Activated T-cell treated with anti-CD3 and anti-CD28 coated beads for 1 hour (primary cell): ENCODE results near the gene PHC1.
"Not testable (repeated sequence)": the region's sequence is repeated elsewhere in the genome, so short reads cannot be mapped to it uniquely, and the experiment has no call there.

ENCODE experiments used
- DNase-seq: peaks from one replicate; pipeline ENCODE4 v3.0.0-alpha.2; 2020; ENCODE audit warnings: low read depth

Gene PHC1

DNA sequence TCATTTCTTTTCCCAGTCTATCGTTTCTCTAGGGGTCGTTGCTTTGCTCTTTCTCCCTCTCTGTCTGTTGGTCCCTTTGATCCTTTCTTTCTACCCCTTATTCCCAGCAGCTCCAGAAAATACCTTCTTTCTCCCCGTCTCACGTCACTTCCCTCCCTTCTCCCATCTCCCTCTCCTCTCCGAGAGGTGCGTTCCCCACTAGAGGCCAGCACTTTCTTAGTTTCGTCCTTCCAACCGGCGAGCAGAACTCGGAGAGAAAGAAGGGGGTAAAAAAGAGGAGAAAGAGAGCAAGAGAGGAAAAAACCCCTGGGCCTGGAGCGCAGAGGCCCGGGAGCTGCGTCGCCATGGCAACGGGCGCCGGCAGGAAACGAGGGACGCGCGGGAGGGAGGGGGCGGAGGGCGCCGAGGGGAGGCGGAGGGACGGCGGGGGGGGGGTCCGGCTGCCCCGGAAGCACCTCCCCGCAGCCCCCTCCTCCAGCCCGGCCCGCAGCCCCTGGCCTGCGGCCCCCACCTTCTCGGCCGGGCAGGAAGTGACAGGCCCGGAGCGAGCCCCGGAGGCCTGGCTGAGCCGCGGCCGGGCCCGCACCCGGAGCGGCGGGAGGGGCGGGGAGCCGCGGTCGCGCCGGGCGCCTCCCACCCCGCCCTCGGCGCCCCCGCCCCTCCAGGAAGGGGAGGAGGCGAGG, at the start of gene PHC1:
Gene PHC1 (plus strand): TSS at position 477 of the 683 bp plus-strand sequence. CDS start 3,169 bp downstream, outside the sequence.
- peak; percentile 71 for DNase-seq

DNA sequence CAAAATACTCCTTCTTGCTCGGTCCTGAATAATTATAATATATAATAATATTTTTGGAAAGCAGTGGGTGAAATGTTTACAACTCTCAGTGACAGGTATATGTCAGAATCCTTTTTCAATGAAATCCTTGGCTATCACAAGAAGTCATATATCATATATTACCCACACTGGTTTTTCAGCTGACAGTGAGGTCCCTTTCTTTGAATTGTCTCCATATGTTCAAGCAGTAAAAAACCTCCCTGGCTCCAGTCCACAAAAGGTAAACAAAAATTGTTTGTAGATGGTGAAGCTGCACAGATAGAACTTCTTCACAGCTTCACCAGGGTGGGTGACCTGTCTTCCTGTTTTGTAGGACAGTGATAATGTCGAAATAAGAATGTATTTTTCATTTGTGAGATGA, 47.9 kb upstream of the PHC1 start:
- DNase-seq, result no peak

DNA sequence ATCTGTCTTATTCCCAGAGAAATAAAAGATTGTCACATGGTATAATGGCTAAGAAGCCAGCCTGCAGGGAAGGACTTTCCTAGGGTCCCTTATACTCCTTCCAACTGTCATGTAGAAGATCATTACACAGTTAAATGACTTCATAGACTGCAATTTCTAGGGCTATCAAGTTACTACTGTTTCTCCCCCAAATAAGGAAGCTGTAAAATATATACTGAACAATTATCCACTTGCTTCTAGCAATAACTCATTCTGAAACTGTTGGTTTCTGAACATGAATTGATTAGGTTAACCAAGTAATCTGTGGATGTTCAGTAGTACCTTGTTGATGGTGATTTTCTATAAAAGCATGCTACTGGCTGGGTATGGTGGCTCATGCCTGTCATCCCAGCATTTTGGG, 47.3 kb upstream of the PHC1 start:
- DNase-seq, result no peak

DNA sequence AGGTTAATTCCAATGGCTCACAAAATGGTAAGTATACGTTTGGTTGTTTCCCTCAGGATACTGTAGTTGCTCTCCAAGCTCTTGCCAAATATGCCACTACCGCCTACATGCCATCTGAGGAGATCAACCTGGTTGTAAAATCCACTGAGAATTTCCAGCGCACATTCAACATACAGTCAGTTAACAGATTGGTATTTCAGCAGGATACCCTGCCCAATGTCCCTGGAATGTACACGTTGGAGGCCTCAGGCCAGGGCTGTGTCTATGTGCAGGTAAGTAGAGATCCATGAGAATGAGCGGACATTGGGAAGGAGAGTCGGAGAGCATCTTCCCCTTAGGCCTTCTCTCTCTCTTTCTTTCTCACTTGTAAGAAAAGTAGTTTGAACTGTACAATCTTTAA, 46.5 kb upstream of the PHC1 start:
- no peak for DNase-seq

DNA sequence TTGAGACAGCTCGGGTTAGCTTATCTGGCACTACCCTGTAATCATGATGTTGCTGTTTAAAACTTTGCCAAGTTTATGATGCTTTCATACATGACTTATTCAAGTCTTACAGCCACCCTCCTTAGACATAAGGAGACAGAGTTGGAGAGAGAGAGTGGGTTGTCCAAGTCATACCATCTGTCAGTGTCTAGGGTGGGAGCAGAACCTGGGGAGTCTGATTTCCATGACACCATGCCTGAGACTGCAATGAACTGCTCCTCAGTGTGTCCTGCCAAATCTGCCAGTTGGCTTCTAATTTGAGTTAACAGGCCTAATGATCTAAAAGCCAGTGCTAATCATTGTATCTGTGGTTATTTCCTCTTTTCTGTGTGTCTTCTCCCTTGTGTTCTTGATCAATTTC, 43.7 kb upstream of the PHC1 start:
- DNase-seq, result no peak

DNA sequence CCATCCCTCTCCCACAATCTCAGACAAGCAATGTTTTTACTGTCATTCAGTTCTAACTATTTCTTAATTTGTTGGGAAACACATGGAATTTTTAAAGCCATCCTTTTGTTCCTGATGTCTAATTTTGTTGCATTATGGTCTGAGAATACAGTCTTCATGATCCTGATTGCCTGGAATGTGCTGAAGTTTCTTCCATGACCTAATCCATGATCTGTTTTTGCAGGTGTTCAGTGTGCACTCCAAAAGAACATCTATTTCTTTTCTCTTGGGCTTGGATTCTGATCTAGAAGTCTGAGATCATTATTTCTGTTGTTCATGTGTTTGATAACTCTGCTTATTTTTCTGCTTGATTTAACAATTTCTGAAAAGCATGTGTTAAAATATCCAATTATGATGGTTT, 43.2 kb upstream of the PHC1 start:
- no peak for DNase-seq

DNA sequence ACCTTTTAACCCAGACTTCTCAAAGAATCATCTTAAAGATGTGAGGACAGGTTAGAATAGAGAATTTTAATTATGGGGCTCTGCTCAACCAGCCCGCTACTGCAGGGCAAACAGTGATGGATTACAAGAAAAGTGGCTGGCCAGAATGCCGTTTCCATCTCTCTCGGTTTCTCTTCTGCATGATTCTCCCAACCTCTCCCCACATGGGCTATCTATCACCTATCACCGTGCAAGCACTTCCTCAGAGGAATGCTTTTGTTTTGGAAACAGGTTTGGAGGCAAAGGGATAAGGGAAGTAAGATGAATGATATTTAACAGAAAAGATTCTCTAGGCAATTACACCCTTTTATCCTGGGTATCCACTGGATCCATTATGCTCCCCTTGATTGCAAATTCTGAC, 37.4 kb upstream of the PHC1 start:
- DNase-seq, result no peak

DNA sequence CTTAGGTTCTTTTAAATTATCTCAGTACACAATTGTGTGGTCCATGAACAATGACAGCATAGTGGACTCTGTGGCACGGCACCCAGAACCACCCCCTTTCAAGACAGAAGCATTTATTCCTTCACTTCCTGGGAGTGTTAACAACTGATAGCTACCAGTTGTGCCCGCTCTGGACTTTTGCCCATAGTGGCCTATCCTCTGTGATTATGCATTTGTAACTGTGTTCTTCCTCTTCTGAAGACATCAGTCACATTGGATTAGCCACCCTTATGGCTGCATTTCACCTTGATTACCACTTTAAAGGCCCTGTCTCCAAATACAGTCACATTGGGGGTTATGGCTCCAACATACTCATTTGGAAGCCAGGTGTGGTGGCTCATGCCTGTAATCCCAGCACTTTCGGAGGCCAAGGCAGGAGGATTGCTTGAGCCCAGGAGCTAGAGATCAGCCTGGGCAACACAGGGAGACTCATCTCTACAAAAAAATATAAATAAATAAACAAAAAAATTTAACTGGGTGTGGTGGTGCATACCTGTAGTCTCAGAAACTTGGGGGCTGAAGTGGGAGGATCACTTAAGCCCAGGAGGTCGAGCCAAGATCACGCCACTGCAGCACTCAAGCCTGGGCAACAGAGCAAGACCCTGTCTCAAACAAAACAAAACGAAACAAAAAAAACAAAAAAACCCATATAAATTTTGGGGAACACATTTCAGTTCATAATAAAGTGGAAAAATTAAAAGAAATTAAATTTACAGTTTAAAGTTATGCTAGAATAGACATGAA, 27.6 kb upstream of the PHC1 start:
- no peak for DNase-seq

DNA sequence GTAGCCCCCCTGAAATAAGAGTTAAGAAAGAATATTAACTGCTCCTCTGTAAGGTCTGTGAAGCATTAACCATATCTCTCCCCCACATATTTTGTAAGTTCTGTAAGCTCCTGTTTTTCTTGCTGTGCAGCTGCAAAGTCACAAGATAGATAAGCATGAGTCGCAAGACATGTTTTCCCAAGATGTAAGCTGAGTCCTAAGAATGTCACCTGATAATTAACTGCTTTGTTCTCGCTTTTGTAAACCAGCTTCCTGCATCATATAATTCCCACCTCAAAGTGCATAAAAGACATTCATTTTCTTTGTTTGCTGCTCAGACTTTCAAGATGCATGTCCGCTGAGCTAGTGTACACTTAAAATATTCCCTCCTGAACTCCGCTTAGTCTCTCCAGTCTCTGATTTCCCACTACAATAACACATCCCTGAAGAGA, 27.0 kb upstream of the PHC1 start:
- DNase-seq, result no peak

DNA sequence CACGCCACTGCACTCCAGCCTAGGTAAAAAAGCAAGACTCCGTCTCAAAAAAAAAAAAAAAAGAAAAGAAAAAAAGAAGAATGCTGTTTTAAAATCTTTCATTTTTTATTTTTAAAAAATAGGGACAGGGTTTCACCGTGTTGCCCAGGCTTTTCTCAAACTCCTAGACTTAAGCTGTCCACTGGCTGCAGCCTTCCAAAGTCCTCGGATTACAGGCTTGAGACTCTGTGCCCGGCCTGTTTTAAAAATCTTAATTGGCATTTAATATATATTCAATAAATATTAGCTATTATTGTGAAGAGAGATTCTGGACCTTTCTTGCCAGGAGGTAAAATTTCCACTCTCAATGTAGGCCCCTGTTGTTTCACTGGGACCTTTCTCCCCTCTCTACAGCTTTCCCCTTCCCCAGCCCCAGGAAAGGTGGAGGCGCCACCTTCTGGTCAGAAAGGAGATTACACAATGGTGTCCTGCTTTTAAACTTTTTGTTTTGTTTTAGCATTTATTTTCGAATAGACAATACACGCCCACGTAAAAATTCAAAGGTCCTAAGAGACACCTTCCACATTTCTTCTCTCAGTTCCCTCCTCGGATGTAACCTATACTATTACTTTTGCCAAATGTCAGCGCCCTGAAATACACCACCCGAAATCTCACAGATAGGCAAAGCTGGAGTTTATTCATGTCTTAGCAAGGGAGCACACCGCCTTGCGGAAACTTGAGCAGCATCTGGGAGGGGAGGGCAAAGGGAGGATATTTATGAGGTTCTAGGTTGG, 23.8 kb upstream of the PHC1 start:
- DNase-seq, result peak; percentile 38

DNA sequence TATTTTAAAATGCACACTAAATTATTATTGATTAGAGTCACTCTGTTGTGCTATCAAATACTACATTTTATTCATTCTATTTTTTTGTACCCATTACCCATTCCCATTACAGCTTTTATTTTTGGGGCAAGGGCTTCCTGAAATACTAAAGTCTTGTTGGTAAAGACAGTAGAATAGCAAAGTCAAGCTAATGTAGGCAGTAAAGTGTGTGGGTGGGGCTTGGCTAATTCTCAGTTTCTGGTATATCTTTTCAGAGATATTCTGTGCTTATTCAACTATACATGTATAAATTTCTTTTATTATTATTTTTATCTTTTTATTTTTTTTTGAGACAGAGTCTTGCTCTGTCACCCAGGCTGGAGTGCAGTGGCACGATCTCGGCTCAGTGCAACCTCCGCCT, 22.3 kb upstream of the PHC1 start:
- DNase-seq, result no peak

DNA sequence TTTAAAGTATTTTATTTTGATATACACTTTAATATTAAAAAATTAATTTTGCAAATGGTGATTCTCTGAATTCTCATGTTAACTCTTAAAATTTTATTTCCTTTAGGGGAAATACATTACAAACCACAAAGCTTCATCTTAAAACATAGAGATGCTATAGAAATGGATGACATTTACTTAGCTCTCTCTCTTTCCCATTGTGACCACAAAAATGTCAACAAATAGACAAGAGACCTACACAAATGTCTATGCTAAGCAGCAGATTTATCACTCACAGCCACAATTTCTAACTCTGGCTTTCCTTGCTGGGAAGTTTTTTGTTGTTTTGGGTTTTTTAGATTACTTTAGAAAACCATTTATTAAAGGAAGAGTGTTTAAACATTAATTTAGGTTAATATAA, 19.9 kb upstream of the PHC1 start:
- DNase-seq, result no peak

DNA sequence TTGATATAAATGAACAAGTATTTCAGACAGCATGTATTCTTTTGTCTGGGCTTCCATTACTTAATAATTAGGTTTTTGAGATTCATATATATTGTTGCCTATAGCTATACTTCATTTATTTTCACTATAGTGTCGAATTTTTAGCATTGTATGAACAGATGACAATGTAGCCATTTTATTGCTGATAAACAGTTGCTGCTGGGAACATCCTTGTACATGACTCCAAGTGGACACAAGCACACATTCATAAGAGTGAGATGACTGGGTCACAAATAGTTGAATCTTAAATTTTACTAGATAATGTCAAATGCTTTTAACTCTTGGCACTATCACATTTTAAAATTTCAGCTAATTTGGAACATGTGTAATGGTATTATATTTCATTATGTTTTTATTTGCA, 19.3 kb upstream of the PHC1 start:
- DNase-seq, result no peak

DNA sequence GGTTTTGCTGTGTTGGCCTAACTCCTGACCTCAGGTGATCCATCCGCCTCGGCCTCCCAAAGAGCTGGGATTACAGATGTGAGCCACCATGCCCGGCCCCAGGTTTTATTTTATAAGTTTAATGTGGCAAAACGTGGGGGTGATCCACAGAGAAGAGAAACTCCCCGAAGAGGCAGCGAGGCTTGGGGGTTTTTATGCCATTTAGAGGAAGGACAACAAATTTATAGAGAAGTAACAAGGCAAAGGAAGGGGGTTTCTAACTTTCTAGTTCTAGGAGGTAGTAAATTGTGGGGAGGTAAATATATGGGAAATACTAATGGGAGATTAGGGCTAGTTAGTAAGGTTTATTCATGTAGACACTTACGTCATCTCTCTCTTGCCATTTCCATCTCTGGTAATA, 17.2 kb upstream of the PHC1 start:
- DNase-seq, result no peak

DNA sequence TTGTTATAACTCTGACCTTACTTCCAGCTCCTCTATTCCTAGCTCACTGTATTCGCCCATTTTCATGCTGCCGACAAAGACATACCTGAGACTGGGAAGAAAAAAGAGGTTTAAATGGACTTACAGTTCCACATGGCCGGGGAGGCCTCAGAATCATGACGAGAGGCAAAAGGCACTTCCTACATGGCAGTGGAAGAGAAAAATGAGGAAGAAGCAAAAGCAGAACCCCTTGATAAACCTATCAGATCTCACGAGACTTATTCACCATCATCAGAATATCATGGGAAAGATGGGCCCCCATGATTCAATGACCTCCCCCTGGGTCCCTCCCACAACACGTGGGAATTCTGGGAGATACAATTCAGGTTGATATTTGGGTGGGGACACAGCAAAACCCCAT, 14.5 kb upstream of the PHC1 start:
- no peak for DNase-seq

DNA sequence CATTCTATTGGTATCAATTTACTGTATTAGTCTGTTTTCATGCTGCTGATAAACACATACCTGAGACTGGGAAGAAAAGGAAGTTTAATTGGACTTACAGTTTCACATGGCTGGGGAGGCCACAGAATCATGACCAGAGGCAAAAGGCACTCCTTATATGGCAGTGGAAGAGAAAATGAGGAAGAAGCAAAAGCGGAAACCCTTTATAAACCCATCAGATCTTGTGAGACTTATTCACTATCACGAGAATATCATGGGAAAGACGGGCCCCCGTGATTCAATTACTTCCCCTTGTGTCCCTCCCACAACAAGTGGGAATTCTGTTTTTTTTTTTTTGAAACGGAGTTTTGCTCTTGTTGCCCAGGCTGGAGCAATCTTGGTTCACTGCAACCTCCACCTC, 11.6 kb upstream of the PHC1 start:
- DNase-seq, result not testable (repeated sequence)

DNA sequence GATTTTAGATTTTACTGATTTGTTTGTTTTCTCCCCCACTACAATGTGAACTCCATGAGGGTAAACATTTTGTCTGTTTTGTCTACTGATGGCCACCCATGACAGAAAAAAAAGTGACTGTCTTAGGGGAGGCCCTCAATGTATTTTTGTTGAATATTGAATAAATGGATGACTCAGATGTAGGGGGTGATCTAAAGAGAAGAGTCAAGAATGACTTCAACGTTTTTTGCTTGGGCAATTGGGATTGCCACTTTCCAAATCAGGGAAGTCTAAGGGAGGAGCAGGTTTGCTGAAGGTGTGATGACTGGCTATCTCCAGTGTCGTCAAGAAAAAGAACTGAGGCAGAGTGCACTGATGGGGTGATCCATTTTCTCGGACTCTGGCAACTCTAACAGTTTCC, 10.7 kb upstream of the PHC1 start:
- no peak for DNase-seq

DNA sequence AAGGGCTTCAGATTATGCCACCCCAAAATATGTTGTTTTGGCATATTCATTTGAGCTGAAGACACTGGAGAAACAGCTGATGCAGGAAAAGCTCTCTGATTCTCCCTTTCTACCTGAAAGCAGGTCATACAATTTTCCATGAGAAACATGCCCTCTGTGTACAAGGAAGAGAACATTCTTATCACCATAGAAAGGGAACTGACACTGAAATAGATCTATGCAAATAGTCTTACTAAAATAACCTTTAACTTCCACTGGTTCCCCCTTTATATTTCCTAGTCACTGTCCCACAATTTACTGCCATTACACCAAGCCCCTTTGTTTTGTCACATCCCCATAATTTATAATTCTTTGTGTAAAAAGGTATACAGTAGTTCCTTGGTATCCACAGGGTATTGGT, 9.6 kb upstream of the PHC1 start:
- DNase-seq, result no peak

DNA sequence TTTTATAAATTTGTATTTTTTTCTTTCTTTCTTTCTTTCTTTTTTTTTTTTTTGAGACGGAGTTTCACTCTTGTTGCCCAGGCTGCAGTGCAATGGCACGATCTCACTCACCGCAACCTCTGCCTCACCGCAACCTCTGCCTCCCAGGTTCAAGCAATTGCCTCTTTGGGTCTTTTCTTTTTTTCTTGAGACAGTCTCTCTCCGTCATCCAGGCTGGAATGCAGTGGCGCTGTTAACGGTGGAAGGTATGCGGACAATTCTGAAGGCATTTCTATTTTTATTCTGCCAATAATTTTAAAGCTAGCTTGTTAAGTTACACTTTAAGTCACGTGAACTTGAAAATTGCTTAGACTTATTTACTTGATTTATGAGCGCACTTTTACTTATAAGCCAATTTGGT, 8.8 kb upstream of the PHC1 start:
- no peak for DNase-seq

DNA sequence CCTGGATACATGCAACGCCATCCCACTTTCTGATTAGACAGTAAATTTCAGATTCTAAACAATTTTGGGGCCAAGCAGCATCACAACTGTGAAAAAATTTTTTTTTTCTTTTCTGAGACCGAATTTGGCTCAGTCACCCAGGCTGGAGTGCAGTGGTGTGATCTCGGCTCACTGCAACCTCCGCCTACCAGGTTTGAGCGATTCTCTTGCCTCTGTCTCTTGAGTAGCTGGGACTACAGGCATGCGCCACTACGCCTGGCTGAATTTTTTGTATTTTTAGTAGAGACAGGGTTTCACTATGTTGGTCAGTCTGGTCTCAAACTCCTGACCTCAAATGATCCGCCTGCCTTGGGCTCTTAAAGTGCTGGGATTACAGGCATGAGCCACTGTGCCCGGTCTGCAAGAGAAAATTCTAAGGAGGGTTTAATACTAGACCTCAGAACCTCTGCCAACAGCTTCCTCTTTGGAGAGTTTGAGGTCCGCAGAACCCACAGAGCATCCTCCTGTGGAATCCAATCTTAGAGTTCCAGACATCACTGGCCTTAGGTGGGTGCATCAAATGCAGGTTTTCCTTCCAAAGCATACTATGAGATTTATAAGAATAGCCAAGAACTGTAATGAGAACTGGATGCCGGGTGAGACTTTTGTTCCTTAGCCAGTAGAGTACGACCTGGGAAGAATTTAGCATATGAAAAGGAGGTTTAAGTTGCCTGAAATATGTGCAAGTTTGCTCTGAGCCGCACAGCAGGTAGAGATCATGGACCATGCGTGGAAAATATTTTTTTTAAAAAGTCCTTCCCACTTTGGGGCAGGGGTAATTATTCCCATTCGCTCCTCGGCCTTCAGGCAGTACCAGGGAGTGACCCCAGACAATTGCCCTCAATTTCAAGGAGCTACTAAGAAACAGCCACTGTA, 7.8 kb upstream of the PHC1 start:
- DNase-seq, result no peak

DNA sequence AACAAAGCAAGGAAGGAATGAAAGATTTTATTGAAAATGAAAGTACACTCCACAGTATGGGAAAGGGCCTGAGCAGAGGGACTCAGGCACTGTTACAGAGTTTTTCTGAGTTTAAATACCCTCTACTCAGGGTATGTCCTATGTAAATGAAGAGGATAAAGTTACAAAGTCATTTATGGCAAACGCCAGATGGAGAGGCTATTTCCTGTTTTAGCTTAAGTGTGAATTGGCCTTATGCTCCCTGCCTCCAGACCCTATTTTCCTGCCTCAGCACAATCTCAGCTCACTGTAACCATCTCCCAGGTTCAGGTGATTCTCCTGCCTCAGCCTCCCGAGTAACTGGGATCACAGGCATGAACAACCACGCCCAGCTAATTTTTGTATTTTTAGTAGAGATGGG, 6.8 kb upstream of the PHC1 start:
- no peak for DNase-seq

DNA sequence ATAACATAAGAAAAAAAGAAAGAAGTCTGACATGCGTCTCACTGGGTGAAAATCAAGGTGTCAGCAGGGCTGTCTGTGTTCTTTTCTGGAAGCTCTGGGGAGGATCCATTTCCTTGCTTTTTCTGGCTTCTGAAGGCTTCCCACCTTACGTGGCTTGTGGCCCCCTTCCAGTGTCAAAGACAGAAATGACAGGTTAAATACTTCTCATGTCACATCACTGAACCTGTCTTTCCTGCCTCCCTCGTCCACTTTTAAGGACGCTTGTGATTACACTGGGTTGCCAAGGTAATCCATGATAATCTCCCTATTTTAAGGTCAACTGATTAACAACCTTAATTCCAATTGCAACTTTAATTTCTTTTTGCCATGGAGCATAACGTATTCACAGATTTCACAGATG, 4.6 kb upstream of the PHC1 start:
- no peak for DNase-seq
